ENCODE results near the gene GAB2. TPM values are rescaled to one million over a fixed set of nuclear protein-coding genes. Genes with fewer than 3 reads are reported as not detected.

Gene GAB2
- total RNA-seq, 2 experiments from 2014 or later = 10.7 to 11.9 TPM

DNA sequence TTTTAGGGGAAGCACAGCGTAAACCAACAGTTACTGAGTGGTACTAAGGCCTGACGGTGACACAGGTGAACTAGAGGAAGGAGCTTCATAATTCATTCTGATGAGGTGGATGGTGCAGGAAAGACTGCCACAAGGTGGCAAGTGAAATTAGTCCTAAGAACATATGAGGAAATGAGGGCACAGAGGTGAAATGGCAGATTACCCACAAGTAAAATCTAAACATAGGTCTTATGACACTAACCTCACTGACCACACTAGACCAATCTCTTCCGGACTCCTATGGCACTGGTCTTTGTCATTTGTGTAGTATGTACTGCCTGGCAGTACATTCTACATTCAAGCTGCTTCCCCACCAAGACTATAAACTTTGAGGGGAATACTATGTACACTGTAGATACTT lies 20.2 kb downstream of the GAB2 start:
- Mint-ChIP-seq H3K4me3 (no peak overlapping the region), H3K27ac (no peak overlapping the region), H3K27me3 (no peaks in the 10 kb centered on the region), H3K9me3 (no peaks in the 10 kb centered on the region), H3K36me3 (ENCODE audit: low read depth) (no peaks in the 10 kb centered on the region), H3K4me1 (ENCODE audit: low read depth) (no peaks in the 10 kb centered on the region)
- no peaks in the 10 kb centered on the region for H3K36me3 ChIP-seq (ENCODE audit: insufficient read depth, low read length)
- DNase-seq (peak in 3 of 14 experiments; percentile 15 to 25 (median 22)), ATAC-seq (ENCODE audit: poor library complexity) (peak; percentile 24)
- no peaks in the 10 kb centered on the region for H3K27me3 ChIP-seq (ENCODE audit: control insufficient read depth in 1 of 2, insufficient read depth in 2 of 2, low read length in 2 of 2)
- H3K4me3 ChIP-seq (ENCODE audit: low read length) = no peak overlapping the region
- H3K9me3 ChIP-seq (ENCODE audit: control insufficient read depth in 1 of 2, insufficient read depth in 1 of 2, low read length in 2 of 2) = no peaks in the 10 kb centered on the region
- TF ChIP-seq, protein P1, sequence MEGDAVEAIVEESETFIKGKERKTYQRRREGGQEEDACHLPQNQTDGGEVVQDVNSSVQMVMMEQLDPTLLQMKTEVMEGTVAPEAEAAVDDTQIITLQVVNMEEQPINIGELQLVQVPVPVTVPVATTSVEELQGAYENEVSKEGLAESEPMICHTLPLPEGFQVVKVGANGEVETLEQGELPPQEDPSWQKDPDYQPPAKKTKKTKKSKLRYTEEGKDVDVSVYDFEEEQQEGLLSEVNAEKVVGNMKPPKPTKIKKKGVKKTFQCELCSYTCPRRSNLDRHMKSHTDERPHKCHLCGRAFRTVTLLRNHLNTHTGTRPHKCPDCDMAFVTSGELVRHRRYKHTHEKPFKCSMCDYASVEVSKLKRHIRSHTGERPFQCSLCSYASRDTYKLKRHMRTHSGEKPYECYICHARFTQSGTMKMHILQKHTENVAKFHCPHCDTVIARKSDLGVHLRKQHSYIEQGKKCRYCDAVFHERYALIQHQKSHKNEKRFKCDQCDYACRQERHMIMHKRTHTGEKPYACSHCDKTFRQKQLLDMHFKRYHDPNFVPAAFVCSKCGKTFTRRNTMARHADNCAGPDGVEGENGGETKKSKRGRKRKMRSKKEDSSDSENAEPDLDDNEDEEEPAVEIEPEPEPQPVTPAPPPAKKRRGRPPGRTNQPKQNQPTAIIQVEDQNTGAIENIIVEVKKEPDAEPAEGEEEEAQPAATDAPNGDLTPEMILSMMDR (IDR thresholded peaks at IDR 0.05) = no peak
- intact Hi-C loops (cut with DNase I, micrococcal nuclease) = no loop called here
- ChIA-PET CTCF (interaction anchor here (1.1 kb wide), 1 partner anchor 248 kb away, joined by 3 read pairs; no protein-coding TSS in a partner anchor), POLR2A (no interaction called here)
- no peak overlapping the region for H3K27ac ChIP-seq (ENCODE audit: low read depth in 1 of 2, low read length in 2 of 2)
- H3K4me1 ChIP-seq (ENCODE audit: insufficient read depth, low read length) = no peaks in the 10 kb centered on the region

DNA sequence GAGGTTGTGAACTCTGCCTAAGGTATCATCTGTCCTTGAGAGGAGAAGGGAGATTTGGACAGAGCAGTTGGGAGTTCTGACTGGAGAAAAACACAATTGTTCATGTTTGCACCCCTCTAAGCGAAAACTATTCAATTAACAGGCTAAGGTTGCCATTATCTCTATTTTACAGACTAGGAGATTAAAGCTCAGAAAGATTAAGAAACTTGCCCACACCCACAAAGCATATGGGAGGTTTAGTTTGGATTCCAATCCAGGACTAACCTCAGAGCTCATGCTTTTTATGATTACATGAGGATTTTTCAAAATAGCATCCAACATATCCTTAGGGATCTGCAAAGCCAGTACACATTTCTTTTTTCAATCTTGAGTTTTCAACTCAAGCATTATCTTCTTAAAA lies 22.0 kb downstream of the GAB2 start:
- CTCF ChIA-PET = no interaction called here

DNA sequence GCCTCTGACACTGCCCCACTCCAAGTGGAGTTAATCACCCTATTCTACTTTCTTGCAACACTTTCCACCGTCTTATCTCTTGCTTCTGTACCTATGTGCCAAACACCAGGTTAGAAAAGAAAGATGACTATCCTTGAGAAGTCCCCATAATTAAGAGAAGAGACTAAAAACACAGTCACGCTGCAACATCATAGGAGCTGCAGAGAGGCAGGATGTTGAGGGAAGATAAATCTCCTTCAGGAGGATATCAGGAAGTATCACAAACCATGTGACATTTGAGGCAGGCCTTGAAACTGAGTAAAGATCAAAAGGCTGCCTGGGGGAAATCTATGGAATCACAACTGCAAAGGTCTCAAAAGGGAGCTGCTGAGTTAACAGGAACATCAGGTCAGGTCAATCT lies 24.8 kb downstream of the GAB2 start:
- intact Hi-C loops (cut with DNase I, micrococcal nuclease) = no loop called here
- CTCF ChIA-PET = no interaction called here

More for the DNA sequence above, 22.0 kb downstream of the GAB2 start:
- intact Hi-C loops (cut with DNase I, micrococcal nuclease) = no loop called here
- DNase-seq = no peak
- H3K36me3 Mint-ChIP-seq (ENCODE audit: low read depth) = no peaks in the 10 kb centered on the region
- no peaks in the 10 kb centered on the region for H3K9me3 Mint-ChIP-seq
- Histone ChIP-seq H3K27ac (ENCODE audit: low read depth in 1 of 2, low read length in 2 of 2) (no peak overlapping the region), H3K4me3 (ENCODE audit: low read length) (no peak overlapping the region), H3K4me1 (ENCODE audit: insufficient read depth, low read length) (no peaks in the 10 kb centered on the region), H3K27me3 (ENCODE audit: control insufficient read depth in 1 of 2, insufficient read depth in 2 of 2, low read length in 2 of 2) (no peaks in the 10 kb centered on the region), H3K9me3 (ENCODE audit: control insufficient read depth in 1 of 2, insufficient read depth in 1 of 2, low read length in 2 of 2) (no peaks in the 10 kb centered on the region), H3K36me3 (ENCODE audit: insufficient read depth, low read length) (no peaks in the 10 kb centered on the region)
- no peaks in the 10 kb centered on the region for H3K4me1 Mint-ChIP-seq (ENCODE audit: low read depth)
- H3K27ac Mint-ChIP-seq = no peak overlapping the region
- TF ChIP-seq, protein P1 (IDR thresholded peaks at IDR 0.05) = no peak
- no peak for ATAC-seq (ENCODE audit: poor library complexity)
- POLR2A ChIA-PET = no interaction called here
- no peaks in the 10 kb centered on the region for H3K27me3 Mint-ChIP-seq
- H3K4me3 Mint-ChIP-seq = no peak overlapping the region

More for the DNA sequence above, 24.8 kb downstream of the GAB2 start:
- Histone ChIP-seq H3K27ac (ENCODE audit: low read depth in 1 of 2, low read length in 2 of 2) (no peak overlapping the region), H3K36me3 (ENCODE audit: insufficient read depth, low read length) (no peaks in the 10 kb centered on the region), H3K9me3 (ENCODE audit: control insufficient read depth in 1 of 2, insufficient read depth in 1 of 2, low read length in 2 of 2) (no peaks in the 10 kb centered on the region), H3K4me1 (ENCODE audit: insufficient read depth, low read length) (no peaks in the 10 kb centered on the region), H3K4me3 (ENCODE audit: low read length) (no peak overlapping the region), H3K27me3 (ENCODE audit: control insufficient read depth in 1 of 2, insufficient read depth in 2 of 2, low read length in 2 of 2) (no peaks in the 10 kb centered on the region)
- TF ChIP-seq, protein P1 (IDR thresholded peaks at IDR 0.05) = no peak
- no peak for DNase-seq
- no peak overlapping the region for H3K27ac Mint-ChIP-seq
- POLR2A ChIA-PET = no interaction called here
- H3K36me3 Mint-ChIP-seq (ENCODE audit: low read depth) = no peaks in the 10 kb centered on the region
- H3K9me3 Mint-ChIP-seq = no peaks in the 10 kb centered on the region
- H3K4me3 Mint-ChIP-seq = no peak overlapping the region
- no peak for ATAC-seq (ENCODE audit: poor library complexity)
- H3K27me3 Mint-ChIP-seq = no peaks in the 10 kb centered on the region
- no peaks in the 10 kb centered on the region for H3K4me1 Mint-ChIP-seq (ENCODE audit: low read depth)

All from CD4-positive, alpha-beta T cell (primary cell).